H9 (cell line): ENCODE data around the gene OR10A6. TPM values are rescaled to one million over a fixed set of nuclear protein-coding genes. Genes with fewer than 3 reads are reported as not detected.

Experiments used
- DNase-seq: peaks from one replicate; pipeline ENCODE4 v3.0.0-alpha.2; 2017
- H2AFZ ChIP-seq: one replicate; pipeline ENCODE4 v1.6.1; 2013; ENCODE audit warnings: mild to moderate bottlenecking, low read length, control low read depth, moderate library complexity
- H2AK5ac ChIP-seq: 2 replicates; pipeline ENCODE4 v1.6.1; 2013; ENCODE audit warnings: low read length, control low read depth, mixed read lengths; ENCODE audit not compliant: insufficient read length
- H2BK120ac ChIP-seq: one replicate; pipeline ENCODE4 v1.6.1; 2013; ENCODE audit warnings: low read depth, mild to moderate bottlenecking, low read length, control low read depth, inconsistent platforms; ENCODE audit not compliant: poor library complexity, severe bottlenecking
- H2BK12ac ChIP-seq: 2 replicates; pipeline ENCODE4 v1.6.1; 2013; ENCODE audit warnings: low read length, control low read depth, mixed read lengths, low read depth; ENCODE audit not compliant: insufficient read length
- H2BK15ac ChIP-seq: 2 replicates; pipeline ENCODE4 v1.6.1; 2013; ENCODE audit warnings: low read depth, low read length, control low read depth
- H2BK20ac ChIP-seq: one replicate; pipeline ENCODE4 v1.6.1; 2013; ENCODE audit warnings: low read depth, mild to moderate bottlenecking, low read length, control low read depth, inconsistent platforms; ENCODE audit not compliant: poor library complexity, severe bottlenecking
- H2BK5ac ChIP-seq: 2 replicates; pipeline ENCODE4 v1.6.1; 2013; ENCODE audit warnings: low read length, control low read depth, mixed read lengths; ENCODE audit not compliant: insufficient read length
- H3K14ac ChIP-seq: 2 replicates; pipeline ENCODE4 v1.6.1; 2013; ENCODE audit warnings: low read length, control low read depth; ENCODE audit not compliant: insufficient read depth
- H3K18ac ChIP-seq: 2 replicates; pipeline ENCODE4 v1.6.1; 2013; ENCODE audit warnings: low read depth, mild to moderate bottlenecking, mixed read lengths, low read length, control low read depth; ENCODE audit not compliant: insufficient read length
- H3K23ac ChIP-seq: 2 replicates; pipeline ENCODE4 v1.6.1; 2013; ENCODE audit warnings: low read length, control low read depth, mixed read lengths, low read depth; ENCODE audit not compliant: insufficient read length
- H3K23me2 ChIP-seq: 2 replicates; pipeline ENCODE4 v1.6.1; 2013; ENCODE audit warnings: low read depth, mild to moderate bottlenecking, mixed read lengths, low read length, control low read depth; ENCODE audit not compliant: insufficient read length, poor library complexity, severe bottlenecking
- H3K27ac ChIP-seq: 2 replicates; pipeline ENCODE4 v1.5.1; 2013; ENCODE audit warnings: low read length, control low read depth, mixed read lengths, low read depth; ENCODE audit not compliant: insufficient read length
- H3K27me3 ChIP-seq: 2 replicates; pipeline ENCODE4 v1.6.1; 2013; ENCODE audit warnings: low read length, control low read depth, inconsistent platforms; ENCODE audit not compliant: insufficient read depth
- H3K4ac ChIP-seq: 2 replicates; pipeline ENCODE4 v1.6.1; 2013; ENCODE audit warnings: low read depth, mild to moderate bottlenecking, control low read depth, inconsistent platforms, low read length, moderate library complexity
- H3K4me1 ChIP-seq: 2 replicates; pipeline ENCODE4 v1.6.1; 2013; ENCODE audit warnings: low read length, control low read depth, inconsistent platforms; ENCODE audit not compliant: insufficient read depth
- H3K4me2 ChIP-seq: 2 replicates; pipeline ENCODE4 v1.6.1; 2013; ENCODE audit warnings: low read length, control low read depth, mixed read lengths; ENCODE audit not compliant: insufficient read length, insufficient read depth
- H3K56ac ChIP-seq: 2 replicates; pipeline ENCODE4 v1.6.1; 2013; ENCODE audit warnings: low read depth, mild to moderate bottlenecking, mixed read lengths, low read length, control low read depth; ENCODE audit not compliant: insufficient read length
- H3K79me1 ChIP-seq: 2 replicates; pipeline ENCODE4 v1.6.1; 2013; ENCODE audit warnings: low read depth, mild to moderate bottlenecking, moderate library complexity, low read length, control low read depth, inconsistent platforms; ENCODE audit not compliant: insufficient read depth, poor library complexity, severe bottlenecking
- H3K79me2 ChIP-seq: 2 replicates; pipeline ENCODE4 v1.6.1; 2013; ENCODE audit warnings: low read length, control low read depth, inconsistent platforms; ENCODE audit not compliant: insufficient read depth
- H3K9ac ChIP-seq: 2 replicates; pipeline ENCODE4 v1.6.1; 2013; ENCODE audit warnings: low read length, control low read depth, mixed read lengths; ENCODE audit not compliant: insufficient read length; ENCODE audit errors: extremely low read depth
- H3K9me3 ChIP-seq: one replicate; pipeline ENCODE4 v1.6.1; 2013; ENCODE audit warnings: low read depth, low read length, inconsistent platforms; ENCODE audit not compliant: control insufficient read depth
- H3T11ph ChIP-seq: one replicate; pipeline ENCODE4 v1.6.1; 2013; ENCODE audit warnings: mild to moderate bottlenecking, low read length, control low read depth, inconsistent platforms
- H4K20me1 ChIP-seq: one replicate; pipeline ENCODE4 v1.6.1; 2013; ENCODE audit not compliant: control insufficient read depth, insufficient read length, insufficient read depth
- H4K5ac ChIP-seq: 2 replicates; pipeline ENCODE4 v1.6.1; 2013; ENCODE audit warnings: low read depth, mild to moderate bottlenecking, mixed read lengths, low read length, control low read depth; ENCODE audit not compliant: insufficient read length
- H4K8ac ChIP-seq: replicated peaks from 2 replicates; pipeline ENCODE4 v1.6.1; 2013; ENCODE audit warnings: low read length, control low read depth, mixed read lengths, low read depth; ENCODE audit not compliant: insufficient read length
- H4K91ac ChIP-seq: 2 replicates; pipeline ENCODE4 v1.6.1; 2013; ENCODE audit warnings: low read depth, mild to moderate bottlenecking, moderate library complexity, mixed read lengths, low read length, control low read depth; ENCODE audit not compliant: insufficient read length
- H3K27ac Mint-ChIP-seq, 3 experiments: 2 replicates in 2 of 3; 3 replicates in 1 of 3; pipeline ENCODE4 v1.8.0; 2020 to 2021; ENCODE audit warnings: mixed read lengths in 3 of 3, mild to moderate bottlenecking in 1 of 3, moderate library complexity in 1 of 3
- H3K27me3 Mint-ChIP-seq: 2 replicates; pipeline ENCODE4 v1.8.0; 2021; ENCODE audit warnings: low read depth, mild to moderate bottlenecking, moderate library complexity, mixed read lengths
- H3K36me3 Mint-ChIP-seq, 3 experiments: 2 replicates in 2 of 3; 3 replicates in 1 of 3; pipeline ENCODE4 v1.8.0; 2020 to 2021; ENCODE audit warnings: low read depth in 3 of 3, mixed read lengths in 3 of 3; ENCODE audit not compliant: insufficient read depth in 1 of 3
- H3K4me1 Mint-ChIP-seq, 2 experiments: 2 replicates each; pipeline ENCODE4 v1.8.0; 2020; ENCODE audit warnings: mixed read lengths in 2 of 2
- H3K4me3 Mint-ChIP-seq, 2 experiments: 2 replicates in 1 of 2; 3 replicates in 1 of 2; pipeline ENCODE4 v1.8.0; 2020 to 2021; ENCODE audit warnings: mild to moderate bottlenecking in 2 of 2, mixed read lengths in 2 of 2, moderate library complexity in 1 of 2
- H3K9me3 Mint-ChIP-seq, 2 experiments: 2 replicates in 1 of 2; 3 replicates in 1 of 2; pipeline ENCODE4 v1.8.0; 2020; ENCODE audit warnings: mild to moderate bottlenecking in 2 of 2, mixed read lengths in 2 of 2, moderate library complexity in 1 of 2
- CTCF ChIP-seq: fragments of 200-600 bp; sonication (generic); conservative IDR thresholded peaks from 3 replicates; pipeline ENCODE4 v1.8.0; 2021; ENCODE audit warnings: antibody characterized with exemption, mild to moderate bottlenecking
- WGBS: extraction: QIAGEN DNeasy Blood & Tissue Kit; methylation state at CpG from one replicate; pipeline ENCODE4 v1.1.7; 2013; ENCODE audit warnings: missing lambda C conversion rate, low lambda C conversion rate, mixed read lengths; ENCODE audit not compliant: insufficient read length; ENCODE audit errors: extremely low coverage; 5-methylcytosine and 5-hydroxymethylcytosine counted together
- total RNA-seq: library from RNA; stranded (reverse); gene quantifications from 2 replicates; pipeline ENCODE4 v1.2.1, GENCODE V29; 2021

Gene OR10A6
- total RNA-seq, 1 experiment from 2014 or later: not detected

GRCh38 chr11:7974668-7975067 lies 43.6 kb upstream of the OR10A6 start:
- H3K23me2 ChIP-seq: no peaks in the 10 kb centered on the region
- H4K8ac ChIP-seq: no peak overlapping the region
- peak overlapping the region; percentile 25 to 32 (median 32); a peak in 4 of 7 replicates for H3K27ac Mint-ChIP-seq
- no peak overlapping the region for H2BK120ac ChIP-seq
- H3K36me3 Mint-ChIP-seq: no peaks in the 10 kb centered on the region
- no peak overlapping the region; the same call in 1 of the 2 replicates for H3K14ac ChIP-seq
- H3K27me3 ChIP-seq: no peaks in the 10 kb centered on the region
- H3K9me3 ChIP-seq: no peaks in the 10 kb centered on the region
- TF ChIP-seq CTCF: no peak
- no peak overlapping the region for H2AFZ ChIP-seq
- peak; percentile 53 for DNase-seq
- H2BK20ac ChIP-seq: no peak overlapping the region
- H4K5ac ChIP-seq: no peak overlapping the region
- H4K20me1 ChIP-seq: no peaks in the 10 kb centered on the region
- WGBS: no CpG with 5 or more reads among the region's 2 CpGs
- H3K9me3 Mint-ChIP-seq: no peaks in the 10 kb centered on the region
- no peak overlapping the region for H3T11ph ChIP-seq
- H3K79me2 ChIP-seq: no peaks in the 10 kb centered on the region
- H3K4me1 ChIP-seq: peaks cover 5% of the 10 kb centered on the region
- H3K79me1 ChIP-seq: no peaks in the 10 kb centered on the region
- peaks cover 27 to 33% of the 10 kb centered on the region in 2 experiments for H3K4me1 Mint-ChIP-seq
- no peak overlapping the region for H3K4me2 ChIP-seq
- H3K4me3 Mint-ChIP-seq: no peak overlapping the region
- H3K9ac ChIP-seq: no peak overlapping the region
- H3K56ac ChIP-seq: no peak overlapping the region
- no peak overlapping the region for H4K91ac ChIP-seq
- no peak overlapping the region for H3K23ac ChIP-seq
- no peaks in the 10 kb centered on the region for H3K27me3 Mint-ChIP-seq
- H3K18ac ChIP-seq: no peak overlapping the region
- no peak overlapping the region for H3K27ac ChIP-seq
- no peak overlapping the region for H2AK5ac ChIP-seq
- H2BK15ac ChIP-seq: no peak overlapping the region
- H2BK5ac ChIP-seq: no peak overlapping the region
- H3K4ac ChIP-seq: no peak overlapping the region
- H2BK12ac ChIP-seq: no peak overlapping the region
